Stimulated activated CD4-positive, alpha-beta T cell treated with anti-CD3 and anti-CD28 coated beads, Interleukin-15, amount 100 ng/mL, for 1 hour (primary cell): ENCODE data around the gene SAMD13.

Experiments used
- DNase-seq, 2 donors: peaks; one replicate each; pipeline ENCODE4 v3.0.0-alpha.2; 2020; ENCODE audit warnings: low read depth in 1 of 2, low spot score in 1 of 2

The SAMD13 gene

DNA sequence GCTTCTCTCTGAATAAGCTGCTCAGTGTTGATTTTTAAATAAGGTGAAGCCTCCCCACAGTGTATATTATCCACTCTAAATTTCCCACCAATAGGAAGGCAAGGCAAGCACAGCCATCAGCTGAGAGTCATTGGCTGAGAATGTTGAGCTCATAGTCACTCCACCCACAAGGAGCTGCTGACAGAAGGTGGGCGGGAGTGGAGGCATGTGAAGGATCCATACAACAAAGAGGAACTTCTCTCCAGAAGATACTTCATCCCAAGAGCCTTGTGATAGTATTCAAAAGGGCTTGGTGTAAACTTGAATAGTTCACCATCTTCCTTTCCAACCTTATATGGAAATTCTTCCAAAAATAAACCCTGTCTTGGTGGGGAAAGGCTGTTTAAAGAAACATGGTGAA lies 42.8 kb downstream of the SAMD13 start:
- no peak for DNase-seq

DNA sequence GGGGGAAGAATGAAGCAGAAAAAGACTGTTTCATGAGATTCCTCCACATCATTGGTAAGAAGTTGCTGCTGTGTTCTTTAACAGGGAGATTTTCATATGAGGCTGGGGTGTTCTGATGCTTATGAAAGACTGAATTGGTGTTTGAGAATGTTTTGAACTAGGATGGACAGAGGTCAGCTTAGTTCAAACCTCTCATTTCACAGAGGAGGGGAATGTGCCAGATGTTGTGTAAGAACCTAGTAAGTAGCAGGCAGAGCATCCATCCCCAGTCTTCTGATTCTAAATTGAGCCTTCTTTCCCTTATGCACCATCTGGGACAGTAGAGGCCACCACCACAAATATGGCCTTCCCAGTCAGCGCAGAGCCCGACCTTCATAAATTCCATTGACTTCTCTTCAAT lies 43.7 kb downstream of the SAMD13 start:
- no peak for DNase-seq

GRCh38 chr1:84347271-84347931 lies 45.9 kb downstream of the SAMD13 start:
- no peak for DNase-seq

GRCh38 chr1:84347932-84348555 lies 46.5 kb downstream of the SAMD13 start:
- no peak for DNase-seq

- no peak for DNase-seq
Observed at GRCh38 chr1:84348759-84349158, 47.3 kb downstream of the SAMD13 start.

GRCh38 chr1:84350104-84350503 lies 48.6 kb downstream of the SAMD13 start:
- DNase-seq = no peak

DNA sequence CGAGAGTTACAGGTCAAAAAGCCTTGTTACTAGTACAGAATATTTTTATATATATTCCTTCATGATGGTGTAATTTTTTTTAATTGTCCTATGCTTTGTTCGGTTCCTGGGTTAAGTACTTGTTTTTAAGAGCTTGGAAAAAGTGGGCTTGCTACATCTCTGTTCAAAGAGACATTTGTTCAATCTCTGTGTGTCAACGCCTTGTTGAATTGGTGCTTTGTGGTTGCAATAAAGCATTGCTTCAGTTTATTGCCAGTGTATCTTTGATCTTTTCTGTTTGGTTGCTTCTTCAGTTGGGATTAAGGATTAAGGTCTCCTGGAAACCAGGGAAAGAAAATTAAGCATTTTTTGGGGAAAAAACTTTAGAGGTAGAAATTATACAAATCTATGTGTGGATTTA lies 49.0 kb downstream of the SAMD13 start:
- no peak for DNase-seq

DNA sequence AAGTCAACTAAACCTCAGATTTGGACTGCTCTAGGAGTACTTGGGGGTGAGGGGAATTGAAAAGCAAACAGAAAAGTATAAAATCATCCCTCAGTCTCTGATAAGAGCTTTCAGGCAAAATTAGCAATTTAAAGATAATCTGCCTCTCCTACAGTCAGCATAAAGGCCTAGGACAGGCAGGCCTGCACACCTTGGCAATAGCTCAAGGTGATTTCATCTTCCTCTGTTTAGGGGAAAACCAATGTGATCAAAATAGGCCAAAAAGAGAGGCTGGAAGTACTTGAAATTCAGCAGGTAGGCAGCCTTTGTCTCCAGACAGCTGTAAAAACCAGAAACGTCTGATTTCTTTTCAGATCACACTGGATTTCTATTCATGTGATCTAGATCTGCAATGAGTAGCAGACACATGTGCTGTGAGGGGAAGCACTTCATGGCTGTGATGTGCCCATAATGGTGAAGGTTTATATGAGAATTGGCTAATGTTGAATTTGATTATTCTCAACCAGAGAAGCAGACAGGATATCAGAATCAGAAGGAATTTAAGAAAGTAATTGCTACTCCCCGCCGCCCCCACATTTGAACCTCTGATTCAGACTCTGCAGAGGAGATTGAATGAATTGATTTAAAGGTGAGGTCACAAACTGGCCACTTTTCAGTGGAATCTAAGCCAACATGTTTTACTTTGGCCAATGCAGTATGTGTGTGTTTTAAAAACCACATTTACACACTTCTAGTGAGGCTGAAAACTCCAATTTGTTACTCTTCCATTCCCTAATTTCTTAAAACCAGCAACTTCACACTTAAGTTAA lies 51.0 kb downstream of the SAMD13 start:
- no peak for DNase-seq

DNA sequence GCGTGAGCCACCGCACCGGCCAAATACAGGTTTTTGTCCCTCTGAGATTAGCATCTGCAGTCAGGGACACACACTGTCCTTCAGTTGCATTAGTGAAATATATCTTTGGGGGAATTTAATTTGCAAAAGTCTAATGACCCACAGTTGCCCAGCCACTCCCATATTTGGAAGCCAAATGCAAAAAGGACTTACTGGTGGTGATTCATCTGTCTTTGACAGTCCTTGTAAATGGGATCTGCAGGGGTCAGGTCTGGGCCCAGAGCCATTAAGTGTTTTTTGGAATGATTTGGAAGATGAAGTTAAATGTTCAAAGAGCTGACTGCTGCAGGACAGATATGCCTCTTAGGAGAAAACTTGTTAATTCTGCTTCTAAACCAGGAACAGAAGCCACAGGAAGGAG lies 52.2 kb downstream of the SAMD13 start:
- no peak for DNase-seq

- no peak for DNase-seq
Observed at GRCh38 chr1:84355556-84355955, 54.0 kb downstream of the SAMD13 start.

GRCh38 chr1:84356881-84357280 lies 55.4 kb downstream of the SAMD13 start:
- no peak for DNase-seq

DNA sequence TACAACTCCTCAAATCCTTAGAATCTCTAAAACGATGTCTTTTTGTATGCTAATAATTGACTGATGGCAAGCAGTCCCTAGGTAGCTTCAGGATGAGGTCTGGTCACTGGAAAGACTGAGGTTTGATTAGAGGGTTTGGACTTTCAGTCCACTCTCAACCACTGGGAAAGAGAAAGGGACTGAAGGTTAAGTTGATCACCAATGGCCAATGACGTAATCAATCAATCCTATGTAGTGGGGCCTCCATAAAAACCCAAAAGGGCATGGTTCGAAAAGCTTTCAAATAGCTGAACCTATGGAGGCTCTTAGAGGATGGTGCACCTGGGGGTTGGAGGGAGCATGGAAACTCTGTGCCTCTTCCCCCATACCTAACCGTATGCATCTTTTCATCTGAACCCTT lies 57.2 kb downstream of the SAMD13 start:
- DNase-seq = no peak

DNA sequence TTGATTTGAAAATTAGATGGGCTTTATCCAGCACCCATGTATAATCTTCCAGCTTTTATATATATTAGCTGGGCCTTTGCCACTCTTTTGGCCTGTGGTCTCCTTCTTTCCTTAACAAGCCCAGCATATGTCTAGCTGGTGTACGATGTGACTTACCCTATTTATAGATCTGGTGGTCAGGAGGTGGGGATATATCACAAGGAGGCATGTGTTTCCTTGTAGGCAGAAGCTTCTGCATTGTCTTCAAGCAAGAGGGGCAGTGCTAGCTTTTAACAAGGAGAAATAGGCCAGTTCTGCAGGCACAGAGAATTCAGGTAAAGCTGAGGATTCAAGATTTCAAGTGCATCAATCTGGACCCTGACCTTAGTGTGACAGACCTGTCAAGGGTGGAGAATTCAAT lies 58.8 kb downstream of the SAMD13 start:
- DNase-seq = no peak

DNA sequence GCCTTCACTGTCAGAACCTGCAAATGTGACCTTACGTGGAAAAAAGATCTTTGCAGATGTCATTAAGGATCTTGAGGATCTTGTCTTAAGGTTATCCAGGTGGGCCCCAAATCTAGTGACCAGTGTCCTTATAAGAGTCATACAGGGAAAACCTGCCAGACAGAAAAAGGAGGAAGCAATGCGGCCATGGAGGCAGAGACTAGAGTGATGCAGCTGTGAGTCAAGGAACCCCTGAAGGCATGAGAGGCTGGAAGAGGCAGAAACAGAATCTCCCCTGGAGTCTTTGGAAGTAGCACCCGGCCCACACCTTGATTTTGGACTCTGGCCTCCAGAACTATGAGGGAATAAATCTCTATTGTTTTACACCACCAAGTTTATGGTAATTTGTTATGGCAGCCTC lies 60.3 kb downstream of the SAMD13 start:
- DNase-seq = no peak

DNA sequence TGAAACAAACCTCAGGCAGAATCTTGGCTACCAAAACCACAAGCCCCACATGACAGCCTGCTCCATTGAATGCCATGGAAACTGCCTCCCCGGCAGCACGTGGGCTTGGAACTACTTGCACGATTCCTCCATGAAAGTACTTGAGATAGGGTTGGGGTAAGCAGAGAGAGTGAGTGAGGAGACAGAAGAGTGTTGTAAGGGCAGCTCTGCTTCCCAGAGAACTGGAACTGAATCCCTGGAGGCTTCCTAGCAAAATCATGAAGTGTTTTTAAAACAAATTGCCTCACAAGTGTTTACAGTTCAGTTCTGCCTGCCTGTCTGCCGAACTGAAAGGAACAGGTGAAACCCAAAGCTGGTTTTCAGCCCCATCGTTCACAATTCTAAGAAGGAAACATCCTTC lies 61.5 kb downstream of the SAMD13 start:
- DNase-seq = no peak

GRCh38 chr1:84363622-84364021 lies 62.1 kb downstream of the SAMD13 start:
- no peak for DNase-seq

- no peak for DNase-seq
Observed at GRCh38 chr1:84365225-84366221, 64.0 kb downstream of the SAMD13 start.

GRCh38 chr1:84366786-84367185 lies 65.3 kb downstream of the SAMD13 start:
- no peak for DNase-seq

GRCh38 chr1:84367219-84367618 lies 65.7 kb downstream of the SAMD13 start:
- DNase-seq = no peak

DNA sequence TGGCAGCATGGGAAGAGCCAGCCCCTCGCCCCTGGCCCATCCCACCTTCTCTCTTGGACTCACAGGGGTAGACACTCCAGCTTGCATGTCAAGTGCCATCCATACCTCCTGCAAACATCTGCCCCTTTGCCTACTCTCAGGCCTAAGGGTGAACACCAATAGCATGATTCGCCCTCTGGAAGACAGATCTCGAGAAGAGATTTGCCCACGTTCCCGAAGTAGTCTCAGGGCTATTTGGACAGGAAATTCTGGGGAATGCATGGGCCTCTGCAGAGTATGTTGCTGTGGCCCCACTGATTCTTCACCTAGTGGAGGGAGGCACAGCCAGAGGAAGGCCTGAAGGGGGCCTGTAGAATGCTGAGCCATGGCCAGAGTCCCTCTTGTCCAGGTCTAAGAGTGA lies 66.9 kb downstream of the SAMD13 start:
- DNase-seq = no peak

DNA sequence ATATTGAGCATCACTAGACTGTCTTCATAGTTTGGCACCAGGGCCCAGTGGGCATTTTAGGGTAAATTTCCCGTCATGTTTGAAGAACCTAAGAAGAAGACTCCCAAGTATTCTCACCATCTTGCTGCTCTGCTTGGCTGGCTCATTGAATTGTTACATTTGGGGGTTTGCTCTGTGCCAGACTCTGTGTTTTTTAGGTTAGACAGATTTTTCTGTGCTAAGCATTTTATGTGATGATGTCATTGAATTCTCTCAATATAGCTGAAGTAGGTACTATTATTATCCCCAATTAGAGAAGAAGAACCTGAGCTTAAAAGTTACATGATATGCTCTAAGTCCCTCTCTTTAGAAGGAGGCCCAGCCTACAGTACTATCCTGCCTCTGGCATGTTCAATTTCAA lies 68.8 kb downstream of the SAMD13 start:
- no peak for DNase-seq
